GM19452 (cell line): ENCODE data around the gene TSEN2.
"Not testable (repeated sequence)": the region's sequence is repeated elsewhere in the genome, so short reads cannot be mapped to it uniquely, and the experiment has no call there.

ENCODE experiments used
- ATAC-seq: cut with Tn5 transposase; IDR thresholded peaks from one replicate; pipeline ENCODE4 v1.9.1; 2021; ENCODE audit not compliant: unreplicated experiment

The TSEN2 gene

GRCh38 chr3:12484198-12484982, at the start of gene TSEN2:
TSEN2 (plus strand) TSS chr3:12484480; CDS start chr3:12489801, 5,321 bp downstream.
- peak; percentile 92 for ATAC-seq

GRCh38 chr3:12436514-12437220, 47.6 kb upstream of the TSEN2 start:
- ATAC-seq: no peak

- no peak for ATAC-seq
Measured at GRCh38 chr3:12437221-12437605, 47.1 kb upstream of the TSEN2 start.

GRCh38 chr3:12437861-12438260, 46.4 kb upstream of the TSEN2 start:
- ATAC-seq: no peak

- ATAC-seq: no peak
Measured at GRCh38 chr3:12438318-12438717, 46.0 kb upstream of the TSEN2 start.

- no peak for ATAC-seq
Measured at GRCh38 chr3:12439161-12439940, 44.9 kb upstream of the TSEN2 start.

- ATAC-seq: no peak
Measured at GRCh38 chr3:12440927-12441714, 43.2 kb upstream of the TSEN2 start.

- no peak for ATAC-seq
Measured at GRCh38 chr3:12442654-12443501, 41.4 kb upstream of the TSEN2 start.

- ATAC-seq: no peak
Measured at GRCh38 chr3:12443781-12444522, 40.3 kb upstream of the TSEN2 start.

GRCh38 chr3:12444582-12445471, 39.5 kb upstream of the TSEN2 start:
- no peak for ATAC-seq

- ATAC-seq: no peak
Measured at GRCh38 chr3:12445523-12446240, 38.6 kb upstream of the TSEN2 start.

GRCh38 chr3:12446298-12446697, 38.0 kb upstream of the TSEN2 start:
- ATAC-seq: no peak

- ATAC-seq: no peak
Measured at GRCh38 chr3:12447075-12447474, 37.2 kb upstream of the TSEN2 start.

- ATAC-seq: not testable (repeated sequence)
Measured at GRCh38 chr3:12448404-12449202, 35.7 kb upstream of the TSEN2 start.

- ATAC-seq: no peak
Measured at GRCh38 chr3:12449889-12450682, 34.2 kb upstream of the TSEN2 start.

GRCh38 chr3:12451481-12451880, 32.8 kb upstream of the TSEN2 start:
- no peak for ATAC-seq
